ENCODE data around the gene PNRC1.

GRCh38 chr6:89069536-89070163, 10.9 kb upstream of the PNRC1 start:
- no peak for TF ChIP-seq CTCF (IDR thresholded peaks at IDR 0.05)
- TF ChIP-seq EZH2 (IDR thresholded peaks at IDR 0.05; ENCODE audit: borderline replicate concordance, insufficient read depth, low read depth, low read length, poor library complexity, severe bottlenecking) = no peak
